ENCODE data around the gene PDE4D. TPM values are rescaled to one million over a fixed set of nuclear protein-coding genes. Genes with fewer than 3 reads are reported as not detected.
A peak's percentile ranks its signal among the peaks of the same experiment; 100 is the strongest.

Gene PDE4D
- total RNA-seq, 1 donor from 2014 or later = 35.1 TPM

DNA sequence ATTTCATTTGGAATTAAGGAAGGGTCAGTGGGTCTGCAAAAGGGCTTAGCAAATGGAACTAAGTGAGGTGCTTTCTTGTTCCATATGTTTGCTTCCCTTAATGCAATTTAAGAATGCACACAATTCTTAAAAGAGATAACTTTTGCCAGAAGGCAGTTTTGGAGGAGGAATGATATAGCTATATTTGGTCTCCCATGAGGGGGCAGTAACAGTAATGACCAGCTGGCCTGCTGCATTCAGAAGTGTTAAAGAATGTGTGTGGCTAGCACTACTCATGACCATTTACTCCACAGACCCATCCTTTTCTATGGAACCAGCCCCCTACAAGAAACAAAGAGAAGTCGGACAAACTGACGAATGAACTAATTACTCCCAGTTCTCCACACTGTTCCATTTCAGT is 671.8 kb downstream of the PDE4D start:
- DNase-seq (no peak), ATAC-seq (no peak)
- intact Hi-C loops (cut with micrococcal nuclease) = no loop called here

DNA sequence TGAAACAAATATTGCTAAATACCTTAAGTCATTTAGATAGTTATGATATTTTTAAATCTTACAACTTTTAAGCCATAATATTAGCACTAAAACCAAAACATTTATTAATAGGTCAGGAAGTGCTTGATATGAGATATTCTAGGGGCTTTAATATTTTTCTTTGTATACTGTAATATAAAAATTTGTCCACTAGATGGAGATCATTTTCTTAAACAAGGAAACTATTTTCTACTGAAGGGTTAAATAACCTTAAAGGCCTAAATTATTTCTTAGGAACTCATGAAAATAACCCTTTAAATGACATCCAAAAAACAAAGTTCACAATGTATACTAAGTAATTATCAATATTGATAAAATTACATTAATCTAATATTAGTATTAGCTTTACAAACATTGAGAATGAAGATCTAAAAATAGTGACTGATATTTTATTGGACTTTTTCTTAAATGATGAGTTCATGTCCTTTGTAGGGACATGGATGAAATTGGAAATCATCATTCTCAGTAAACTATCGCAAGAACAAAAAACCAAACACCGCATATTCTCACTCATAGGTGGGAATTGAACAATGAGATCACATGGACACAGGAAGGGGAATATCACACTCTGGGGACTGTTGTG is 675.0 kb downstream of the PDE4D start:
- no peak for ATAC-seq
- intact Hi-C loops (cut with micrococcal nuclease) = no loop called here
- no peak for DNase-seq

DNA sequence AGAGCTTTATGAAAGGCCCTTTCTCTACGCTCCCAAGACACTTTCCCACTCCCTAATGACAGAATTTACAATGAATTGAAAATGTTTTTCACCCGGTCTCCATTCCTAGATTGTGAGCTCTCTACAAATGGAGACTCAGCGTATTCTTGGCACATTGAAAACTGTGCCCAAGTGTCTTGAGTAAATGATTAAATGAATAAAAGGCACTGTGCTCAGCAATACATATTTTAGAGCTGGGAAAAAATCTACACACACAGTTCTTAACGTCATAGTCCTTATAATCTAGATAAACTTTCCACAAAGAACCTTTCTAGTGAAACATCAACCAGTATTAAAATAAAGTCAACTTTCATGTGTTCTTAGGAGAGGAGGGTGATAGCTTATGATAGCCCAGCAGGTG is 676.7 kb downstream of the PDE4D start:
- intact Hi-C loops (cut with micrococcal nuclease) = no loop called here
- DNase-seq (no peak), ATAC-seq (no peak)

DNA sequence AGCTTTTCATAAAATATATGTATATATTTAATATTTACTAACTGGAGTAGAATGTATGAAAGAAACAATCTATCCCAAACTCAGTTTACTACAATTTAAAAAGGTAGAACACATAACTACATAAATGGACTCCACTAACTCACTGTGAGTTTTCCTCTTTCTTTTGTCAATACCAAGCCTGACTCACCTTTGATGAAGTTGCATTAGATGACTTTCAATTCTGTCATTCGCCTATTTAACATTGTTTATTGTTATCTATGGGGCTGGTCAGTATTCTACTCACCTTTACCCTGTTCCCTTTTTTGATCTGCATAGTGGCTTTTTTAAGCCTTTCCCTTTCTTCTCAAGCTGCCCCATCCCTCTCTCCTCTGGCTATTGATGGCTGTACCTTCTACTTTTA is 680.9 kb downstream of the PDE4D start:
- ATAC-seq (no peak), DNase-seq (no peak)
- intact Hi-C loops (cut with micrococcal nuclease) = no loop called here

DNA sequence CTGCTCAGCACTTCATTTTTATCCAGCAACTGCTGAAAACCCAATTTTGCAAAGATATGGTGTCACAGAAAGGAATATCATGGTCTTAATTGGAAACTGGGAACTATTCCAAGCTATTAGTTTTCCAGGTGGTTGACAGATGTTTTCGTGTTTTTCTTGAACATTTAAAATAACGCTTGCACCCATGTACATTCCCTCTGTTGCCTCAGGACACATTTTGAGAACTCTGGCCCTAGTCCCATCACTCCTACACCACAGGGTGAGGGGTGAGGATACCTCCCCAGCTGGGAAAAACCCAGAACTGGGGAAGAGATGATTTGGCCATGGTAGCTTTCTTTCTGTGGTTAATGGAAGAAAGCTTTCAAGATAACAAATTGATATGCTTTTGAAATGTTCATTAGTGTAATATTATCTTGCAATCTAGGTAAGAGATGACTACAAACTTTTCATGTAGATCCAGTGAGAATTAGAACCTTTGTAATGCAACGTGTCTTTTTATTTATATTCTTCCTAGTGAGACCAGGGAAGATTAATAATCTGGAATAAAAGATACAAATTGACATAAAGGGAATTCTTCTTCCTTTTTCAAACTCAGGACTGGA is 683.7 kb downstream of the PDE4D start:
- ATAC-seq (peak; percentile 57), DNase-seq (no peak)
- intact Hi-C loops (cut with micrococcal nuclease) = no loop called here

DNA sequence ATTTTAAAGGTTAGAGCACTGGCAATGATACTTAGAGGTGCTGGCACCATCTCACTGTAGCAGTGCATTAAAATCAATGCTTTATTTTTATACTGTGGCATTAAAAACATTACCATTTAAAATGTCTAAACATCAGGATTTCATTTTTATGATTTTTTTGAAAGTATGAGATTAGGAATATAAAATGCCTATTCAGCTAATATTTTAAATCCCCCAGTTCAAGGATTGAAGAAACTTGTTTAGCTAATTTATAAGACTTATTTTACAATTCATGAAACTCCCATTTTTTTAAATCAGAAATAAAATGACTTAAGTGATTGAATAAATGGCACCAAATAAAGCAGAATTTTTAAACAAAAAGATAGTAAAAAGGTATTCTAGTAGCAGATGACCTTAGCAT is 685.1 kb downstream of the PDE4D start:
- ATAC-seq (no peak), DNase-seq (no peak)
- intact Hi-C loops (cut with micrococcal nuclease) = no loop called here

DNA sequence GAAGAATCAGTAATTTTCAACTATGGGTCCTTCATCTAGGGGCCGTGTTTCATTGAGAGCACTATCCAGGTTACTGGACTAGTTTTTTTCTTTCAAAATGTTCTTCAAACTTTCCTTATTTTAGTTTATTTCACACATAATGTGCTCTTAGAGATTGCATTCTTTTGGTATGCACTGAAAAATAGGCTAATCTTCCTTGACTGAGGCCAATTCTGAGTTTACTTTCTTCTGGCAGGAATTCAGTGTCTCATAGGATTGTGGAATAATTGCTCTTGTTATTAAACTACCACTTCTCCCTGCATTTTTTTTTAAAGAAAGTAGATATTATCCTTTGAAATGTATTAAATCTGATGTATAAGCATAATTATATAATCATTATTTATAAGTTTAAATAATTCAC is 686.1 kb downstream of the PDE4D start:
- intact Hi-C loops (cut with micrococcal nuclease) = no loop called here
- ATAC-seq = no peak
- no peak for DNase-seq

DNA sequence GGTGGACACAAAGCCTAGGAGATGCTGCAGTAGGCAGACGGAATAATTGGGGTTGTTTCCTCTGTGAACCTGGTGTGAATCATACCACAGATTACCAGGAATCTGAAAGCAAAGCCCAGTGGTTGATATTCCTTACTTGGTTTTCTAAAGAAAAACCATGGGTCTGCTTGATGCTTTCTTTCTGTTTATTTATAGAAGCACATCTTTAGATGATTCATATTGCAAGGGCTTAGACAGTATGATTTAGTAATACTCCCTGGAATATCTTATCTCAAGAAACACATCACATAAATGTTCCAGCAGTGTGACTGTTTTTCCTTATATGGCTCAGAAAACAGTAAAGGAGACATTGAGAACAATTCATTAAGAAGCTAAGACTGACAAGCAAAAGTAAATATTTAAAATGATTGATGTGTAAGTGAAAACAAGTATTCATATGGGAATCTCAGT is 687.4 kb downstream of the PDE4D start:
- intact Hi-C loops (cut with micrococcal nuclease) = no loop called here
- ATAC-seq = peak; percentile 72

DNA sequence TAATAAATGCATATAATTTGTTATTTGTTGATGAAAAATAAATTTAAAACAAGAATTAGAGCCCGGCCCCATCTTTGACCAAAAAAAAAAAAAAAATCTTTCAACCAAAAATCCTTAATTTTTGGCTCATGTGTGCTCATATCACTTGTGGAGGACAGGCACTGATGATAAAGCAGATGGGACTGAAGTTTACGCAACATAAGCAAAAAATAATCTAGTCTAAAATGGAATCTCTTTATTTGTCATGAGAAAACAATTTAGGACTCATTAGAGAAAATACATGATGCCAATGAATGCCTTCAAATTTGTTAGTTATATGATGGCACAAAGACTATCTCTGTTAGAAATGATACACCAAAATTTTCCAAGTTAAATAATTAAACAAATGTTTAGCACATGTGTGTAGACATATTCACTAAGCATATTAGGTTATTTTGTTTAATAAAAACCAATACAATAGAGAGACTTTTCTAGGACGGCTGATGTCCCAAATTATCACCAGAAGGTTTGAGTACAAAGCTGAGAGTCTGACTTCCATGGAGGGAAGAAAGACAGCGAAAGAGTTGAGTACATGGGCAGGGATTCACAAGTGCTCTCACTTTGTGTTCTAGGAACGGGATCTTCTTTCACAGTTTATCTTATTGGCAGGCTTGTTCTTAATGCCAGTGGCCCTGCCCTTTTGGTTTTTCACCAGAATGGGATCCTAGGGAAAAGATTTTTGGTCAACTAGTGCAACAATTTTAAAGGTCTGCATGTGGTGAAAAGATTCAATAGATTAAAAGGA is 689.2 kb downstream of the PDE4D start:
- ATAC-seq (no peak), DNase-seq (no peak)
- intact Hi-C loops (cut with micrococcal nuclease) = no loop called here

More for the DNA sequence above, 687.4 kb downstream of the PDE4D start:
- no peak for DNase-seq

DNA sequence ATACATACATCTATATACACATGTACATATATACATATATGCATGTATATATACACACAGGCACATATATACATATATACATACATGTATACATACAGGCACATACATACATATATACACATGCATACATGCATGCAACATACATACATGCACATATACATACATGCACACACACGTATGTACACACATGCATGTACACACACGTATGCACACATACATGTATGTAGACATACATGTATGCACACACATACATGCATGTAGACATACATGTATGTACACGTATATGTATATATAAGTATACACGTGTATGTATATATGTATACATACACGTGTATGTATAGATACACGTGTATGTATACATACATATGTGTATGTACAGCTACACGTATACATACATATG is 693.7 kb downstream of the PDE4D start:
- ATAC-seq (no peak), DNase-seq (no peak)
- intact Hi-C loops (cut with micrococcal nuclease) = no loop called here

DNA sequence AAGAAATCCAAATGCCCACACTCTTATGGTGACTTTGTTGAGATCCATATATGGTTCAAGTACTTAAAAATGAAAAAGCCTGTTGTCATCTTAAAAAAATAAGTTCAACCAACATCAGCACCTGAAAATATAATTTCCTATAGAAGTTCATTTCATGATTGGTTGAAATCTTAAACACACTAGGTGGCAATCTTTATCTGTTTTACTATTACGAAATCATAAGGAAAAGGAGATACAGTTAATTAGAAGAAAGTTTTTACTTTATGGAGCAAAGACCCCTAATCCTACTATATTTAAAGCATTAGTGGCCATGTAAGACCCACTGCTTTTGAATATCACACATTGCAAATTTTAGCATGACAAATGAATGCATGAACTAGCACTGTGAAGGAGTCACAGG is 694.7 kb downstream of the PDE4D start:
- ATAC-seq (no peak), DNase-seq (no peak)
- intact Hi-C loops (cut with micrococcal nuclease) = no loop called here

DNA sequence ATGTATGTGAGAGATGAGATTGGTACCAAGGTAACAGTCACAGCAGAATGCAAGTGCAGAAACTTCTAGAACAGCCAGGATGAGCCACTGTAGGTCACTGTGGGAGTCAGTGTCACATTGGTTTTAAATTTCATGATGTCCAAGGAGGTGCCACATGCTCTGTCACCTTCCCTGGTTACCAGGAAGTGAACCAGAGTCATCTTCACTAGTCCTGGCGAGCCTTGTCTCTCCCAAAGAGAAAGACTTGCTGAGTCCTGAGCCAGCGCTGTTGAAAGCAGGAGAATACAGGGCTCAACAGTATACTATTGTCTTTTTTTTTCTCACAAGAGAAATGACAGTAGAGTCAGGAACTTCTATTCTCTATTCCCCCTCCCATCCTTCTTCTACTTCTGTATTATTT is 695.2 kb downstream of the PDE4D start:
- ATAC-seq (no peak), DNase-seq (no peak)
- intact Hi-C loops (cut with micrococcal nuclease) = no loop called here

DNA sequence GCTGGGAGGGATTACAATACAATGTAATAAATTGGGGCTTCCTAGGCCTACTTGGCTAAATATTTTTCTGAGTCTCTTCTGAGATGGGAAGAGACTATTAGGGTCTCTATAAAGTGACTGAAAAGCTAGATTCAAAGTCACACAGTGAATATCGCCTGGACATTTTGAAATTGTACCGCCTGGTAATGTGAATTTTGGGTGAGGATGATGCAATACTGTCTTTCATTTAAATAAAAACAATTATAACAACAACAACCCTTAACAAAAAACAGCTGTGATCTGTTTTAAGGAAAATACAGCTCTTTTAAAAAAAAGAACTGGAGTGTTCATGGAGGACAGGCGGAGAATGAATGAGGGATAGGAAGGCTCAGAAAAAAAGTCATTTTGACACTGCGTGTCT is 695.6 kb downstream of the PDE4D start:
- intact Hi-C loops (cut with micrococcal nuclease) = no loop called here
- ATAC-seq = no peak
- DNase-seq = no peak

DNA sequence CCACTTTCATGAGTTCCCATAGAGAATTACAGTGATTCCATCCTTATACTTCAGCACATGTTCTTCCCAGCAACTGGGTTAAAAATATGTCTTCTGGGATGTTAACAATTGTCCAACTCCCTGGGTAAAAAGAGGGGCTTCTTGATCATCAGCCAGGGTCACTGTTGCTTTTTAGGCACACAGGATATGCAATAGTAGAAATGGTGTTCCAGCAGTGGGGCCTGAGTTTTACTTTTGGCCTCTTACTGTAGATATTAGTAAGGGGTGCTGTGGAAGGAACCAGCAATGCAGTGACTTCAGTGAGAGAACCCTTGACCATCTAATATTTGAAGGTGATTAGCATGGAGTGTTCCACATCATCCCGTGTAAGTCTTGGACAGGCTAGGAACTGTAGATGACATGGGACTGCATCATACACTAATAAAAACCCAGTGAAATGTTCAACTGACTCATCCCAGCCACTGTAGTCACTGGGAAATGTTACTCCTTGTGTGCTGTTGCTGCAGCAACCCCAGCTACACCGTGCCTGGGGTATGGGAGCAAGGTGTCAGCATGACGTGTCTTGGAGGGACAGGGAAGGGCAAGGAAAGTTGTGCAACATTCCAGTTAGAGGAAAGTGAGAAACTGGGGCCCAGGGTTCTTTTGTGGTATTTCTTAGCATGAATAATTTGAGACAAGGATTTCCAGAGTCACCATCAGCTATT is 699.8 kb downstream of the PDE4D start:
- ATAC-seq = peak; percentile 89
- intact Hi-C loops (cut with micrococcal nuclease) = loop anchor here (5.0 kb wide), 1 partner anchor 174 kb away; no protein-coding TSS in a partner anchor
- peak; percentile 33 for DNase-seq

DNA sequence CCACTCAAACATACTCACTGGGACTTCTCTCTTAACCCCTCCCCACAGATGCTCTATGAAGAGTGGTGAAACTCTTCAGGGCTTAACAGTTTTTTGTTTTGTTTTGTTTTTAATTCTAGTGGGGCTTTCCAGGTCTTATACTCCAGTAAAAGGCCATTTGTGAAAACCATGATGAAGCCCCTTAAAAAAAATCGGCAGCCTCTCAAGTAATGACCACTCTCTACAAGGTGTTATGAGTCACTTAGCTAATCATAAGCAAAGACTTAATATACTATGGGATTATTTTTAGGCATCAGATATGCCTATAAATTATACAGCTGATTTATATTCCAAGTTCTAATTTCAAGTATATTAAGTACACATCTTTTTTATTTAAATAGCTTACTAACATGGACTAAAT is 702.8 kb downstream of the PDE4D start:
- ATAC-seq = no peak
- no peak for DNase-seq
- intact Hi-C loops (cut with micrococcal nuclease) = loop anchor here (5.0 kb wide), 1 partner anchor 177 kb away; no protein-coding TSS in a partner anchor

DNA sequence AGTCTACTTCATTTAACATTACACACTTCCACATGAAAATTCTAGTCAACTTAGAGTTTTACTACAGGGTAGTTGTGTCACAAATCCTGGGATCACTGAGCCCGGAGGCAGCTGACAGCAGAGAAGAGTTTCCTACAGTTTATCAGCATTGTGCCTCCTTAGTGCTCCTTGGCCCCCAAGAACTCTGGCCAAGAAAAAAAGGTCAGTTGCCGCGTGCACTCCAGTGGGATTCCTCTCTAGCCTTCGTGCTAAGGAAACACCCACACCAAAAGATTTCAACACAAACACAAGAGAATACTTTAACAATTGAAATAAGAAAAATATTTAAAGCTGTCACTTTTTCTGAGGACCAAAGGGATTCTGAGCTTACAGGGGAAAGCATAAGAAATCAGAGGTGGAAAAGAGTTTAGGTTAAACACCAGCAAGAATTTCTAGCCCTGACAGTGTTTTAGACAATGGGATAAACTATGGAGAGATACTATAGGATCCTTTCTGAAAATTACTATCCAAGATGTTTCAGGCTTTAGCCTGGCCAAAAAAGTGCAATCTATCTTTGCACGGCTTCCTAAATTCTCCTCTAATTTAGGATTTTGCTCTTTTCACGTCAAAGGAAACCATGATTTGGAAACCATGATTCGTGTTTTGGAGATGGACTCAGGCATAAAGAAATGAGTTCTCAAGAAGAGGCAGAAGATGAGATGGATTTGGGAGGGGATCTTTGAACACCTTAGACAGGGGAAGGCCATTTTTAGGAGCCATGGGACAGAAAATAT is 703.9 kb downstream of the PDE4D start:
- intact Hi-C loops (cut with micrococcal nuclease) = loop anchor here (5.0 kb wide), 2 partner anchors 178 to 193 kb away; no protein-coding TSS in a partner anchor
- peak; percentile 57 for ATAC-seq
- DNase-seq = no peak

DNA sequence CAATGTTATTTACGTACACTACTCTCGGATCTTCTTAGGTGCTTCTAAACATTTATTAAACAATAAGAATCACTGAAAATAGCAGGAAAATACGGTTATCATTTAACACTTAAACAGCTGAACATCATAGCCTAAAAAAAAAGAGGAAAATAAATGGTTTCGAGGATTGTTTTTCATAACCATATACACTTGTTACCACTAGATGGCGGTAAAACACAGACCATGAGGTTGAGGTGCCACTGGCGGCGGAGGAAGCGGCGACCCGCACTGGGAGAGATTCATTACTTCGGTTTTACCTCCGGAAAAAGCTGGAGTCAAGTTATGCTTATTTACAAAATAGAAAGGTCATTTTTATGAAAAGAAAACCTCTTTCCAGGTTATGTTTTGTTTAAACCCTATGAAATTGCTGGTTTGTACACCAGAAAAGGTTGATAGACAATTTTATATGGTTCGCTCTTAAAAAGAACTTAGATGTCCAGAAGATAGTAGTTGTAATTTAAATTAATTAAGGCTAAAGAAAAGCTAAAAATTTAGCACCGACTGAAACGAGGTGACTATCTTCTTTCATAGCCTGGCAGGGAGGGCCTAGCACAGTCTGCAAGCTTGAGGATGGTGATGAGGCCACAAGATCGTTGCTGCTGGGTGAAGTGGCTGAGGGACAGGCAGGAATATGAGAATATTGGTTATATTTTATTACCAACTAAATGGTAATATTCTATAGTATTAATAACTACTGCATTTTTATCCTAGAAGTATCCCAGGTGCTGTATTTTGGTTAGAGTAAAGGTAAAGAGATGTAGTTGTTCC is 704.9 kb downstream of the PDE4D start:
- DNase-seq (peak; percentile 81), ATAC-seq (peak; percentile 82)
- intact Hi-C loops (cut with micrococcal nuclease) = loop anchor here (5.0 kb wide), 1 partner anchor 194 kb away; no protein-coding TSS in a partner anchor

DNA sequence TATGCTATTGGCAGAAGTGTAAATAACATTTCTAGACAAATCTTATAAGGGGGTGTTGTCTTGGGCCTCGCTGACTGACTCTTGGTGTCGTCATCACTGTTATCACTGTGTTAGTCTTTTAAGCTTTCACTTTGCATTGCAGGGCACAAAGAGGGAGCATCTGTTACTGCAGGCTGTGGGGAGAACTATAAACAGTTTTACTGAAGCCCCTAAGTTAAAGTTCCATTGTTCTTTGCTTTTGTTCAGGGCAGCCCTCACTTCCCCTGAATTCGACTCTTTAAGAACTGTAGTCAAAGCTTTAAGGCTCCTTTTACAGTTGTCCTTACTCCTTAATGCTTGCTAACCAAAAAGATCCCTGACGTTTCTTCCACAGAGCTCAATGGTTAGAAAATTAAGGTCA is 705.7 kb downstream of the PDE4D start:
- intact Hi-C loops (cut with micrococcal nuclease) = loop anchor here (5.0 kb wide), 1 partner anchor 194 kb away; no protein-coding TSS in a partner anchor
- DNase-seq (no peak), ATAC-seq (peak; percentile 9)

All from left ventricle myocardium superior (tissue), 1 donor.